HTERT RPE-1 (cell line): ENCODE data around the gene CCDC39.
"Not testable (repeated sequence)": the region's sequence is repeated elsewhere in the genome, so short reads cannot be mapped to it uniquely, and the experiment has no call there.

Experiments
- in situ Hi-C: fragments of 300-500 bp; cut with MboI; formaldehyde crosslinking; loops from 4 replicates; pipeline ENCODE4 v1.14.3; 2020; ENCODE audit warnings: low sequenced_read_pairs

Gene CCDC39

GRCh38 chr3:180626844-180627243 is 52.4 kb downstream of the CCDC39 start:
- in situ Hi-C loops: no loop called here

GRCh38 chr3:180624714-180625113 is 54.6 kb downstream of the CCDC39 start:
- in situ Hi-C loops: no loop called here

- in situ Hi-C loops: no loop called here
Measured at GRCh38 chr3:180619723-180620122, 59.6 kb downstream of the CCDC39 start.

- in situ Hi-C loops: not testable (repeated sequence)
Measured at GRCh38 chr3:180618563-180618962, 60.7 kb downstream of the CCDC39 start.

GRCh38 chr3:180617049-180617448 is 62.2 kb downstream of the CCDC39 start:
- in situ Hi-C loops: no loop called here

- in situ Hi-C loops: no loop called here
Measured at GRCh38 chr3:180615954-180616353, 63.3 kb downstream of the CCDC39 start.

- in situ Hi-C loops: no loop called here
Measured at GRCh38 chr3:180612364-180612763, 66.9 kb downstream of the CCDC39 start.

GRCh38 chr3:180611006-180611405 is 68.3 kb downstream of the CCDC39 start:
- in situ Hi-C loops: no loop called here

GRCh38 chr3:180601688-180602666 is 77.3 kb downstream of the CCDC39 start, which contains the start of gene TTC14:
TSS of gene TTC14 (plus strand) at chr3:180602163. CDS start at chr3:180602262, 99 bp downstream.
- in situ Hi-C loops: no loop called here

- in situ Hi-C loops: no loop called here
Measured at GRCh38 chr3:180600473-180600872, 78.8 kb downstream of the CCDC39 start.

GRCh38 chr3:180595559-180595935 is 83.7 kb downstream of the CCDC39 start:
- in situ Hi-C loops: no loop called here

- in situ Hi-C loops: no loop called here
Measured at GRCh38 chr3:180594631-180595558, 84.4 kb downstream of the CCDC39 start.

- in situ Hi-C loops: not testable (repeated sequence)
Measured at GRCh38 chr3:180593631-180594030, 85.7 kb downstream of the CCDC39 start.

GRCh38 chr3:180590396-180590795 is 88.9 kb downstream of the CCDC39 start:
- in situ Hi-C loops: no loop called here

GRCh38 chr3:180580934-180581333 is 98.4 kb downstream of the CCDC39 start:
- in situ Hi-C loops: no loop called here

GRCh38 chr3:180575571-180575970 is 103.7 kb downstream of the CCDC39 start:
- in situ Hi-C loops: no loop called here

GRCh38 chr3:180571831-180572598 is 107.3 kb downstream of the CCDC39 start:
- in situ Hi-C loops: no loop called here

GRCh38 chr3:180570238-180570637 is 109.1 kb downstream of the CCDC39 start:
- in situ Hi-C loops: no loop called here

GRCh38 chr3:180564676-180565075 is 114.6 kb downstream of the CCDC39 start:
- in situ Hi-C loops: no loop called here
